ENCODE measurements around the gene ICA1.

- TF ChIP-seq CTCF (IDR thresholded peaks at IDR 0.05): no peak
- TF ChIP-seq POLR2A (IDR thresholded peaks at IDR 0.05; ENCODE audit: low read length): no peak
- no peak for TF ChIP-seq POLR2AphosphoS2 (conservative IDR thresholded peaks at IDR 0.05; ENCODE audit: low read length)
- no peak for TF ChIP-seq JUN (IDR thresholded peaks at IDR 0.05)
- TF ChIP-seq EP300 (IDR thresholded peaks at IDR 0.05): no peak
- no peak for TF ChIP-seq KDM5A (IDR thresholded peaks at IDR 0.05)
- TF ChIP-seq ZFP36 (IDR thresholded peaks at IDR 0.05; ENCODE audit: borderline replicate concordance, partially characterized antibody): no peak
- no peak for TF ChIP-seq RAD21 (conservative IDR thresholded peaks at IDR 0.05 in 1 of 2, IDR thresholded peaks at IDR 0.05 in 1 of 2)
- no peak for TF ChIP-seq REST (IDR thresholded peaks at IDR 0.05)
- no peak for TF ChIP-seq HMGXB4 (CRISPR knock-in tag; IDR thresholded peaks at IDR 0.05; ENCODE audit: borderline replicate concordance)
- TF ChIP-seq KDM1A (IDR thresholded peaks at IDR 0.05; ENCODE audit: low read depth): no peak
- TF ChIP-seq GATA3 (IDR thresholded peaks at IDR 0.05; ENCODE audit: borderline replicate concordance): no peak
- no peak for TF ChIP-seq BHLHE40 (IDR thresholded peaks at IDR 0.05; ENCODE audit: low read depth, low read length)
- no peak for TF ChIP-seq SMC3 (IDR thresholded peaks at IDR 0.05)
Measured at GRCh38 chr7:8189625-8190024, 72.3 kb downstream of the ICA1 start.
